ENCODE data around the gene SAXO2.
A peak's percentile ranks its signal among the peaks of the same experiment; 100 is the strongest.
"Not testable (repeated sequence)": the region's sequence is repeated elsewhere in the genome, so short reads cannot be mapped to it uniquely, and the experiment has no call there.

Gene SAXO2

DNA sequence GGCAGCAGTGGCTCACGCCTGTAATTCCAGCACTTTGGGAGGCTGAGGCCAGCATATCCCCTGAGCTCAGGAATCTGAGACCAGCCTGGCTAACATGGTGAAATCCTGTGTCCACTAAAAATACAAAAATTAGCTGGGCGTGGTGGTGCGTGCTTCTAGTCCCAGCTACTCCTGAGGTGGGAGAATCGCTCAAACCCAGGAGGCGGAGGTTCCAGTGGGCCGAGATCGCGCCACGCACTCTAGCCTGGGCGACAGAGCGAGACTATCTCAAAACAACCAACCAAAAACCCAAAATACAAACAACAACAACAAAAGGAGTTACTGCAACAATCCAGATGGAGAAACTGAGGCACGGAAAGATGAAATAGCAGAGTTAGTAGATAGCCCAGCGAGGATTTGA is 35.4 kb downstream of the SAXO2 start:
- TF ChIP-seq, protein P1, sequence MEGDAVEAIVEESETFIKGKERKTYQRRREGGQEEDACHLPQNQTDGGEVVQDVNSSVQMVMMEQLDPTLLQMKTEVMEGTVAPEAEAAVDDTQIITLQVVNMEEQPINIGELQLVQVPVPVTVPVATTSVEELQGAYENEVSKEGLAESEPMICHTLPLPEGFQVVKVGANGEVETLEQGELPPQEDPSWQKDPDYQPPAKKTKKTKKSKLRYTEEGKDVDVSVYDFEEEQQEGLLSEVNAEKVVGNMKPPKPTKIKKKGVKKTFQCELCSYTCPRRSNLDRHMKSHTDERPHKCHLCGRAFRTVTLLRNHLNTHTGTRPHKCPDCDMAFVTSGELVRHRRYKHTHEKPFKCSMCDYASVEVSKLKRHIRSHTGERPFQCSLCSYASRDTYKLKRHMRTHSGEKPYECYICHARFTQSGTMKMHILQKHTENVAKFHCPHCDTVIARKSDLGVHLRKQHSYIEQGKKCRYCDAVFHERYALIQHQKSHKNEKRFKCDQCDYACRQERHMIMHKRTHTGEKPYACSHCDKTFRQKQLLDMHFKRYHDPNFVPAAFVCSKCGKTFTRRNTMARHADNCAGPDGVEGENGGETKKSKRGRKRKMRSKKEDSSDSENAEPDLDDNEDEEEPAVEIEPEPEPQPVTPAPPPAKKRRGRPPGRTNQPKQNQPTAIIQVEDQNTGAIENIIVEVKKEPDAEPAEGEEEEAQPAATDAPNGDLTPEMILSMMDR (IDR thresholded peaks at IDR 0.05; ENCODE audit: insufficient read depth, low read depth, low read length, missing control alignments): no peak
- no peak for DNase-seq (ENCODE audit: low read depth)
- no peak overlapping the region for H3K4me3 ChIP-seq (ENCODE audit: low read length)

DNA sequence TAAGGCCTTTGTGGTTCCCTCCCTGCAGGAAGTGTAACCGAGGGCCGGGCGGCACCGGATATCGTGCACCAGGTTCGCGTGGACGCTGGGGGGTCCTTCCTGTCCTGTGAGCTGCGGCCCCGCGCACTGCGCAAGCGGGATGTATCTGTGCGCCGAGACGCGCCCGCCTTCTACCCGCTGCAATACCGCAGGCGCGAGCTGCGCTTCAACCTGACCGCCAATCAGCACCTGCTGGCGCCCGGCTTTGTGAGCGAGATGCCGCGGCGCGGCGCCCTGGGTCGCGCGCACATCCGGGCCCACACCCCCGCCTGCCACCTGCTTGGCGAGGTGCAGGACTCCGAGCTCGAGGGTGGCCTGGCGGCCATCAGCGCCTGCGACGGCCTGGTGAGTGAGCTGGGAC is 35.9 kb downstream of the SAXO2 start:
- TF ChIP-seq, protein P1 (IDR thresholded peaks at IDR 0.05; ENCODE audit: insufficient read depth, low read depth, low read length, missing control alignments): no peak
- no peak overlapping the region for H3K4me3 ChIP-seq (ENCODE audit: low read length)
- peak; percentile 9 for DNase-seq (ENCODE audit: low read depth)

DNA sequence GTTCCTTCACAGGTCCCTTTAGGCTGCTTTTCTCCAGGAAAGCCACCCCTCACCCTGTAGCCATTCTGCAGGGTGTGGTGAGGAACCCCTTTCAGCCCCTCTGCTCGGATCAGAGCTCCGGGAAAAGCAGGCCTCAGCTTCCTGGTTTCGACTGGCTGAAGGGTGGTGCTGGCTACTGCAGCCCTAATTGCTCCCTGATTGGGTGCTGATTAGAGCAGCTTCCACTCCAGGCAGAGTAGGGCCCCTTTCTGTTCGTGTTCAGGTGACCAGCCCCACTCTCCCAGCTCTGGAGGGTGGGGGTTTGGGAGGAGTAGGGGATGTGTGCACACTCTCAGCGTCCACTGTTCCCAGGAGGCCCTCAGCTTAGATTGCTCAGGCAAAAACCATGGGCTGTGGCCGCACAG is 36.9 kb downstream of the SAXO2 start:
- DNase-seq (ENCODE audit: low read depth); H3K4me3 ChIP-seq (ENCODE audit: low read length): not testable (repeated sequence)

DNA sequence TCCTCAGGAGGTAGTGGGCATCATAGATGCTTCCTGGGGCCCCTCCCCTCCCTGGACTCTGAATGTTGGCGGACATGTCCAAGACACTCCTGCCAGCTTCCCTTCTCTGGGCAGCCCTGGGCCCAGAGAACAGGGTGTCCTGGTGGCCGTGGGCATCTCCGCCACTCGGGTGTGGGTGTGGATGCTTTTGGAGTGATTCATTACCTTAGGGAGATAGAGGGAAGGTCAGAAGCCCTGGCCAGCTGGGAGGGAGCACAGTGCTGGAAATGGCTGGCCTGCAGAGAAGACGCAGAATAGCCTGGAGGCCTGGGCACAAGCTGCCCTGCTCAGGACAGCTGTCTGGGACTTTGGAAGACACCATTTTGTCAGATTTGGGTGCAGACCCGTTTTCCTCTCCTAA is 37.7 kb downstream of the SAXO2 start:
- H3K4me3 ChIP-seq (ENCODE audit: low read length); DNase-seq (ENCODE audit: low read depth): not testable (repeated sequence)

DNA sequence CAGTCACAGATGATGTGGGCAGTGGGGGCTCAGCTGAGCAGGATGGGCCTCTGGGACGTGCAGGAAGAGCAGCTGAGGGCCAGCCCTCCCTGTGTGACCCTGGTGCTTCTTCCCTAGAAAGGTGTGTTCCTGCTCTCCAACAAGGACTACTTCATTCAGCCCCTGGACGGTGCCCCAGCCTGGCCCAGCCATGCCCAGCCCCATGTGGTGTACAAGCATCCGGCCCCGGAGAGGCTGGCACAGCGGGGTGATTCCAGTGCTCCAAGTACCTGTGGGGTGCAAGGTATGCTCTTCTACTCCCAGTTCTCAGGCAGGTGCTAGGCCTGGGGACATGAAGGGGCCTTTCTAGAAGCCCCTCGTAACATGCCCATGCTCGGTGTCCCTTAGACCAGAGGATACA is 38.3 kb downstream of the SAXO2 start:
- TF ChIP-seq, protein P1 (IDR thresholded peaks at IDR 0.05; ENCODE audit: insufficient read depth, low read depth, low read length, missing control alignments): no peak
- H3K4me3 ChIP-seq (ENCODE audit: low read length): no peak overlapping the region
- no peak for DNase-seq (ENCODE audit: low read depth)

DNA sequence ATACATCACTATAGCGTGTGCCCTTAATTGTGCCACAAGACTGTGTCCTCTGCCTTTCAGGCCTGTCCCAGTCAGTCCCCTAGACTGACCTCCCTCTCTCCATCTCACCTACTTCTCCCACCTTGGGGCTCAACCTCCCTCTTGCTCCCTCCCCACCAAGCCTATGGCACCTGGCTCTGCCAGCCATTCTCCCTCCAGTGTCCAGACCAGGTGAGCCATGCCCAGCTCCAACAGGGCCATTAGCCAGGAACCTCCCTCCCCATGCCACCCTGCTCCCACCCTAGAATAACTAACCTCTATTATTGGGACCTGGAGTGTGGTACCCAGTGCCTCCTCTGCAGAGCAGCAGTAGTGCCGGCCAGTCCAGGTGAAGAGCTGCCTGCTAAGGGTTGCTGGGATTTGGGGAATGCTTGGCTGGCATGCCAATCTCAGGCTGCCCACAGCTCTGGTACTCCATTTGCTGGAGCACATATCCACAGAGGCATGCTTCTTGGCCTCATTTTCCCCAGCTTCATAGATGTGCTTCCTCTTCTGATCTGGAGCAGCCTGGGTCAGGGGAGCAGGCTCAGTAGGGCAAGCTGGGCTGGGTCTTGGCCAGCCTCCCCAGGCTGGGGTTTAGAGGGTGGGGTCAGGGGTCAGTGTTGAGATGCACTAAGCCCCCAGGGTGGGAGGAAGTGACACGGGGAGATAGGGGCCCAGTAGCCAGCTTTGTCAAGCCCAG is 38.8 kb downstream of the SAXO2 start:
- DNase-seq (ENCODE audit: low read depth): no peak
- H3K4me3 ChIP-seq (ENCODE audit: low read length): no peak overlapping the region
- TF ChIP-seq, protein P1 (IDR thresholded peaks at IDR 0.05; ENCODE audit: insufficient read depth, low read depth, low read length, missing control alignments): no peak

DNA sequence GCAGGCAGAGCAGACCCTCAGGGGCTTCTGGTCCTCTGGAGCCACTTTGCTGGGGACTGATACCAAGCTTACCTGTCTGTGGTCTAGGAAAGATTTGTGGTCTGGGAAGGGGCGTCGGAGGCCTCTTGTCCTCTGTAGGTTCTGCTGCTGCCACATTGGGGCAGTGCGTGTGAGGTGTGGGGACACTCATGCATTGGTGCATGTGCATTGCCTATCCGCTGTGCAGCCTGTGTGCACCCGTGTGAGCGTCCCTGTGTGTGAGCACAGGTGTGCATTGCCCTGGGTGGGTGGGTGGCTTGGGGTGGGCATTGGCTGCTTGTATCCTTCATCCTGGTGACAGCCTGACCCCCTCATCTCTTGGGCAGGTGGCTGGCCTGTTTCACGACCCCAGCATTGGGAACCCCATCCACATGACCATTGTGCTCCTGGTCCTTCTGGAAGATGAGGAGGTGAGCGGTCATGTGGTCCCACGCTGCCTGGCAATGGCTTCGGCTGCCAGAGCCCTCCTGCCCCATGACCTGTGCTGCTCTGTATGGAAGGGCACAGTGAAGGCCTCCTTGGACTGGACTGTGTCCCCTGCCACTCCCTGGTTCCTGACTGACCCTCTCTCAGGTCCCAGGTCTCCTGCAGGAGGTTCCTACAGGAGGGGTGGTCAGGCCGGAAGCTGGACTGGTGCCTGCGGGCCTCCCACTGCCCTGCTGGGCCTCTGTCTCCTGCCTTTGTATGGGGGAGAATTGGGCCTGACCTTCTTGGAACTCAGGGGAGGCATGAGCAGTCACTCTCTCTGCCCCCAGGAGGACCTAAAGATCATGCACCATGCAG is 41.5 kb downstream of the SAXO2 start:
- no peak for DNase-seq (ENCODE audit: low read depth)

More for the DNA sequence above, 41.5 kb downstream of the SAXO2 start:
- TF ChIP-seq, protein P1 (IDR thresholded peaks at IDR 0.05; ENCODE audit: insufficient read depth, low read depth, low read length, missing control alignments): no peak
- H3K4me3 ChIP-seq (ENCODE audit: low read length): no peak overlapping the region
